Upper lobe of left lung (tissue), 4 donors: ENCODE measurements around the gene KCNC1.

Experiments
- CTCF ChIP-seq, 6 experiments: fragments of 450-650 bp in 4 of 6; fragments of 200-600 bp in 2 of 6; sonication (generic) in 2 of 6; IDR thresholded peaks; one replicate each; pipeline ENCODE4 v1.5.1; 2016 to 2019; ENCODE audit warnings: antibody characterized with exemption in 6 of 6
- POLR2A ChIP-seq, 4 donors: fragments of 450-650 bp; IDR thresholded peaks; one replicate each; pipeline ENCODE4 v1.5.1; 2016 to 2017; ENCODE audit warnings: antibody characterized with exemption in 4 of 4, mild to moderate bottlenecking in 2 of 4
- POLR2AphosphoS5 ChIP-seq, 2 donors: sonication (generic); formaldehyde crosslinking; IDR thresholded peaks; one replicate each; pipeline ENCODE4 v1.5.1; 2017; ENCODE audit warnings: antibody characterized with exemption in 2 of 2

DNA sequence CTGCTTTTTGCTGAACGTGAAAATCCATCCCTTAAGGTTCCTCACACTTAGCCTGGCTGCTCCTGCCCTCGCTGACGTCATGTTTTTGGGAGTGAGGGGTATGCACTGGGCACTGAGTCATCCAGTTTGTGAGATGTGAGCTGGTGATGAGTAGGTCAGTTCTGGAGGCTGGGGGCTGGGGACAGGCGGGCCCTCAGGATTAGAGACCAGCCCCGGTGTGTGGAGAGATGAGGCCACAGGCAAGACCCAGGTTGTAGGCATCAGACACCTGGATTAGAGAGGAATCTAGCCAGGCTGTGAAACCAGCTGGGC is 9.2 kb downstream of the KCNC1 start:
- no peak for TF ChIP-seq CTCF (IDR thresholded peaks at IDR 0.05)
- no peak for TF ChIP-seq POLR2A (IDR thresholded peaks at IDR 0.05)
- TF ChIP-seq POLR2AphosphoS5 (IDR thresholded peaks at IDR 0.05) = no peak
